Inferior parietal cortex (tissue), 1 donor: ENCODE data around the gene DYNLT3.
A peak's percentile ranks its signal among the peaks of the same experiment; 100 is the strongest.

Experiments
- DNase-seq: peaks from one replicate; pipeline ENCODE4 v3.0.0-alpha.2; 2016; ENCODE audit errors: extremely low spot score

DYNLT3 gene, protein sequence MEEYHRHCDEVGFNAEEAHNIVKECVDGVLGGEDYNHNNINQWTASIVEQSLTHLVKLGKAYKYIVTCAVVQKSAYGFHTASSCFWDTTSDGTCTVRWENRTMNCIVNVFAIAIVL

DNA sequence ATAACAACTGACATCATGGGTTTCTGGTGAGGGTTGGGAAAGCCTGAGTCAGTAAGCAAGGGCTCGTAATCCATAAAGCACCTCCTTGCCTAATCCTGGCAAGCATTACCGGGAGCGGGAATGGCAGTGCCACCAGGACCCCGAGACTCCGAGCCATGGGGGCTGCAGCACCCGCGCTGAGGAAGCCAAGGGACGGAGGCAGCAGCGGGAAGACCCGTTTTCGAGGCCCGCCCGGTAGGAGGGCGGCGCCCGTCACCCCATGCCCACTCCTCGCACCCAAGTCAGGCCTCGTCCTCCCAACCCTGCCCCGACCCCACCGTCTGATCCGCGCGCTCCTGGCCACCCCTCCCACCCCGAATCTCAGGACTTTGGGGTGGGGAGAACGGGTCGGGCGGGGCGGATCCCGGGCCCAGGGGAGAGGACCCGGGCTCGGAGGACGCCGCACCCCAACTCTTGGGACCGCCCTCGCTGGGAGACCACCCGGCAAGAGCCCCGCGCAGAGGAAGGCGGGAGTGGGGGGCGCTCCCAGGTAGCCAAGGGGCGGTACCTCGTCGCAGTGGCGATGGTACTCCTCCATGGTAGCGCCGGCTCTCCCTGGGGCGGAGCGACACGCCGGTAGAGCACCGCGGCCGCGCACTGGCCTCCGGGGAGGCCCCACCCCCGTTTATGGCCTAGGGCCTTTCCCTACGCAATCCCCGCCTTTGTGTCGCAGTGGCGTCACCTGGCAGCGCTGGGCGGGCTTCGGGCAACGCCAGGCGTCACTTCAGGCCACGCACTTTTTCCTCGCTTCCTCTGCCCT lies at the start of gene DYNLT3:
Gene DYNLT3 (minus strand): TSS at position 638 of the 799 bp plus-strand sequence. CDS start 61 bp downstream, at position 577.
- peak; percentile 38 for DNase-seq

DNA sequence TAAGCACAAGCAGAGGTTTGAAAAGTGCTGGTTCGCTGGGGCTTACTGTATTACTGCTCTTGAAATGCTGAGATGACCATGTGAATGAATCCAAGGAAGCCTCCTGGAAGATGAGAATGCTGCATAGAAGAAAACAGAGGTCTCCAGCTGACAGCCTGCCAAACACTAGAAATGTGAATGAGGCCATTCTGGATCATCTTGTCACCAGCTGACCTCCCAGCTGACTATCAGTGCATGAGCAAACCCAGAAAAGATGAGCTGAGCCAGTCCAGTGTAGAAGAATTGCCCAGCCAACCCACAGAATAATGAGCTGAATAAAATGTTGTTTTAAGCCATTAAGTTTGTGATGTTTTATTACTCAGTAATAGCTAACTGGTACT lies 49.1 kb upstream of the DYNLT3 start:
- DNase-seq = no peak

DNA sequence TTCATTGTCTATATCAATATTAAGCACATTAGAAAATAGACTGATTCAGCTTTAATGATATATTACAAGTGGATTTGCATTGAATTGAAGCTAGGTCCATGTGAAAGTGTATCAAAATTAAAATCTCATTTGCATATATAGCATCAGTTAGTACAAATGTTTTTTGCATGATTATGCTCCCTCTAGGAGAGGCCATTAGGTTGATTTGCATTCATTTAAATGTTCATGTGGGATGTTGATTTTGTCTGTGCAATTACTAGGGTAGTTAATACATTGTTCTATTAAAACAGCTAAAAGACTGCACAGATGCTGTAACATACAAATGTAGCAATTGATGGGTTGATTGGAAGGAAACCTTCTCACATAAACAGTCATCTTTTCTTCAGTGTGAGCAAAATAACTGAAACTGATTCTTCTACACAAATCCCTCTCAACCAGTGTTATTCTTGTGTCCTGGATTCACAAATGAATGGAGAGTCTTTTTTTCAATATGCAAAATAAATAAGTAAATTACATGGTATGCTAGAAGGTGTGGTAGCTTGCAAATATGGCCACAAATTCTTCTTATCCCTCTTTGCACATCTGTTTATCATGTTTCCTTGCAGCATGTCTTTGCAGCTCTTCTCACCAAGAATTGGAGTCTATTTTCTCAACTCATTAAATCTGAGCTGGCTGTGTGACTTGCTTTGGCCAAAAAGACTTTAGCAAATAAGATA lies 48.6 kb upstream of the DYNLT3 start:
- DNase-seq = no peak

DNA sequence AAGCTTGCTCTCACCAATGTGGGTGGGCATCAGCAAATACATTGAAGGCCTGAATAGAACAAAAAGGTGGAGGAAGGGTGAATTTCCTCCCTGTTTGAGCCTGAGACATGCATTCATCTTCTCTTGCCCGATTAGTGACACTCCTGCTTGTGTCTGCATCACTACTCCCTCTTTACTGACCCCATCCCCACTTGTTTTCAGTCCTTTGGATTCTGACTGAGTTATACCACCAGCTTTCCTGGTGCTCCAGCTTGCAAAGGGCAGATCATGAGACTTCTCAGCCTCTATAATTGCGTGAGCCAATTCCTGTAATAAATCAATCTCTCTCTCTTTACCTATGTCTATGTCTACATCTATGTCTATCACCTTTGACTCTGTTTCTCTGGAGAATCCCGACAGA lies 47.4 kb upstream of the DYNLT3 start:
- no peak for DNase-seq

DNA sequence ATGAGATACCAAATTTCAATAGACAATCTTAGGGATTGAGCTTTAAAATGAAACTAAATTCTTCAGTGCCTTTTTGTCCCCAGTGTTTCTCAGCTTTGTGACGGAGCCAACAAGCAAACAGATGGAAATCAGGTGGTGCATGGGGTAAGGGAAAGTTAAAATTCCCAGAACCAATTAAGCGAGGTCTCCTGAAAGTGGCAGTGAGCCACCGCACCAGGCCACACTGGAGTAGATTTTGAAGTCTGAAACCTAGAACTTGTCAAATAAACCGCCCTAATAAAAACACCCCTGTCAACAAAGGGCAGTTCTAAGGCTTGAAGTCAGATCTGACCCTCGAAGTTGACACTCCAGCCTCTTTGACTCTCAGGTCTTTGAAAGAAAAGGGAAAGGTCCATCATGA lies 40.6 kb upstream of the DYNLT3 start:
- DNase-seq = no peak

DNA sequence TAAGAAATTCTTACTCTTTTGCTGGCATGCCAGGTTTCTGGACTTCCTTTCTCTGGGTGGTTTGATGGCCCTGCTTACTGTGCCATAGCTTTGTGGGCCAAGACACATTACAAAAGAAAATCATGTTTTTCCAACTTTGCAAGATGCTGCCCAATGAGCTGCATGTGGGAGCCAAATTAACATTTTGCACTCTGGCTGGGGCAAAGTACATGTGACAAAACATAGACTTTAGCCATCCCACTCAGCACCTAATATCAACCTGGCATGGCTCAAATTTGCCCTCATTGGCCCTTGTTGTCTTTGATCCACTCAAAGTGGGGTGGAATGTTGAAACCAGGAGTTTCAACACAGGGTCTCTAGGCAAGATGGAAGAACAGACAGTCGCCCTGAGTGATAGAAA lies 40.0 kb upstream of the DYNLT3 start:
- DNase-seq = no peak

DNA sequence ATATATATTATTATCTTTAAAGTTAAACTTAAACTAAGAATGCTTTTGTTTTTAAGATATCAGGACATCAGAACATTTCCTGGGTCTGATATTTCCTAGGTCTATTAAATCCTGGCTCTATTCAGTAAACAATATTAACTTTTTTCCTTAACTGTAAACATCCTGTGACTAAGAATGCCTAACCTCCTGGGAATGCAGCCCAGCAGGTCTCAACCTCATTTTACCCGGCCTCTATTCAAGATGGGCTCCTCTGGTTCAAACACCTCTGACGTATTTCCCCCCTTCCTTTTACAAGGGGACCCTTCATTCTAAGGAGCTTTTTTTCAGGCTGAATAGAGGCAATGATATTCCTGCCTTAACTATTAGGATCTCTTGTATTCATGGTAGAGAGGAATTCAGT lies 35.8 kb upstream of the DYNLT3 start:
- no peak for DNase-seq

DNA sequence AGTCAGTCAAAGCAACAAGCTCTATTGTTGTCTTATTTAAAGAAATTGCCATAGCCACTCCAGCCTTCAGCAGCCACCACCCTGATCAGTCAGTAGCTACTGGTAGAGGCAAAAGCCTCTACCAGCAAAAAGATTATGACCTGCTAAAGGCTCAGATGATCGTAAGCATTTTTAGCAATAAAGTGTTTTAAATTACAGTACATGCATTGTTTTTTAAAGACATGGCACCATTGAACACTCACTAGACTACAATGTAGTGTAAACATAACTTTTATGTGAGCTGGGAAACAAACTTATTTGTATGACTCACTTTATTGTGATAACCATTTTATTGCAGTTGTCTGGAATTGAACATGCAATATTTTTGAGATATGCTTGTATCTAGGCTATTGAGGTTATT lies 32.3 kb upstream of the DYNLT3 start:
- DNase-seq = no peak

DNA sequence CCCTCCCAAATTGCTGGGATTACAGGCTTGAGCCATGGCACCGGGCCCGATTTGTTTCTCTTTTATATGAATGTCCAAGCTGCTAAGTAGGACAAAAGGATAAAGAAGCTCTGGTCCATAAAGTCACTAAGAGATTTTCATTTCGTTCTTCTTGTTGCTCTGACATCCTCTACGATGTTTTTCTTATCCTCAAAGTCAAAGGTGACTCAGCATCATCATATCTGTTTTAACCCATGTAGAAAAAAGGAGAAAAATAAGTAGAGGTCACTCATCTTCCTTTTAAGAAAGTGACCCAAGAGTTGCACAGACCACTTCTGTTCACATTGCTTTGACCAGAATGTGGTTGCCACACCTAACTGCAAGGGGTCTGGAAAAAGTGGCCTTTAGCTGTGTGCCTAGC lies 29.3 kb upstream of the DYNLT3 start:
- DNase-seq = no peak

DNA sequence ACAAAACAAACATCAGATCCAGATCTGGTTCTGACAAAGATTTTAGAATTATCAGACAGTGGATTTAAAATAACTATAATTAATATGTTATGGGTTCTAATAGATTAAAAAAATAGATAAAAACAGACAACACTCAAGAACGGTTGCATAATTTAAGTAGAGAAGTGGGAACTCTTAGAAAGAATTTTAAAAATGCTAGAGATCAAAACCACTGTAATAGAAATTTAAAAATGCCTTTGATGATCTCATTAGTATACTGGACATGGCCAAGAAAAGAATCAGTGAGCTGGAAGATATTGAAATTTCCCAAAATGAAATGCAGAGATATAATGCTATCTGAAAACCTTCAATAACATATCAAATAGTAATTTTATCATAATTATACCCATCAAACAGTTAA lies 28.3 kb upstream of the DYNLT3 start:
- no peak for DNase-seq

DNA sequence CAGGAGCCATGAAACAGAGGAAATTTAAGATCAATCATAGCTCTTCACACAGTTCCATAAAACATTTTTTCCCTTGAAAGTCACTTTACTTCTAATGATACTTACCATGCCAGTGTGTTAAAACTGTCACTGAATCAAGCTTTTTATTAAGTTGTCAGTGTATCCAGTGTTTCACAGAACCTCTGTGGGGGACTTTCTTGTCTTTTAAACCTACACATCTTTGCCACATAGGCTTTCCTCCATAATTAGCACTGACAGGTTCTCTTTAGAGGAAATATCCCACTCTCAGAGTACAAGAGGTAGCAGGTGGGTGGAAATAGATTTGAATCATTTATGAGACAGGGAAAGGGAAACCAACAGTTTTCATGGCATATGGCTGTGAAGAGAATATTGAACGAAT lies 25.8 kb upstream of the DYNLT3 start:
- no peak for DNase-seq

DNA sequence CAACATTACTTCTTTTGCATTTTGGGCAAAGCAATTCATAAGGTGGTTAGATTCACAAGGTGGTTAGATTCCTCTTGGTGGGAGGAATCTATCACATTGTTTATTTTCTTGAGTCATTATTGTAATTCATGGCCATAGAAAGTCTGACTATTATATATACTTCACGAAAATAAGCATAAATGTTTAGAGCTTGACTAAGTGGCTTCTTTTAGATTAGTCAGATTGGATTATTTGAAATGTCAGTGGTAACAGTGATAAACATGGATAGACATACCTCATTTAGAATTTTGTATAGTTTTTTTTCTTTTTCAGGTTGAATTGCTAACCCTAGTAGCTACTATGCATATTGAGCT lies 24.9 kb upstream of the DYNLT3 start:
- no peak for DNase-seq

DNA sequence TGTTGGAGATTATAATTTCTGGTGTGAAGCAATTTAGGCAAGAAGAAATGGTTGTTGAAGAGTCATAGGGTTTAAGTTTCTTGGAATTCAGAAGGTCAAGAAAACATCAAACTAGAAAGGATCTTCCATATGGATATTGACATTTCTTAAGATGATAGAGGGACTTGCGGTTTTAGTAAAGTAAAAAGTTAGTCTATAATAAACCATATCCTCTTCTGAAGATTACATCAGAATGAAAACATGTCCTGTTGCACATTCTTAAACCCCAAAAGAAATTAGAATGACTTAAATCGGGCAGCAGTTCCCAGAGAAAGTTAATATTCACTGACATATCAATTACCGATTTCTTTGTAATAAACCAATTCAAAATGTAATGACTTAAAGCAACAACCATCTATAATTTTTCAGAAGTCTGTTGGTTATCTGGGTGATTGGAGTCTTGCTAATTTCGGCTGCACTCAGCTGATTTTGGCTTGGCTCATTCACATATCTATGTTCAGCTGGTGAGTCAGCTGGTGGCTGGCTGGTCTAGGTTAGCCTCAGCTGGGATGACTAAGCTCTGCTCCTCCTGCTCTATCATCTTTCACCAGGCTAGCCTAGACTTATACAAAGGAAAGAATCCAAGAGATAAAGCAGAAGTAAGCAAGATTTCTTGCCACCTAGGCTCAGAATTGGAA lies 24.4 kb upstream of the DYNLT3 start:
- peak; percentile 10 for DNase-seq

DNA sequence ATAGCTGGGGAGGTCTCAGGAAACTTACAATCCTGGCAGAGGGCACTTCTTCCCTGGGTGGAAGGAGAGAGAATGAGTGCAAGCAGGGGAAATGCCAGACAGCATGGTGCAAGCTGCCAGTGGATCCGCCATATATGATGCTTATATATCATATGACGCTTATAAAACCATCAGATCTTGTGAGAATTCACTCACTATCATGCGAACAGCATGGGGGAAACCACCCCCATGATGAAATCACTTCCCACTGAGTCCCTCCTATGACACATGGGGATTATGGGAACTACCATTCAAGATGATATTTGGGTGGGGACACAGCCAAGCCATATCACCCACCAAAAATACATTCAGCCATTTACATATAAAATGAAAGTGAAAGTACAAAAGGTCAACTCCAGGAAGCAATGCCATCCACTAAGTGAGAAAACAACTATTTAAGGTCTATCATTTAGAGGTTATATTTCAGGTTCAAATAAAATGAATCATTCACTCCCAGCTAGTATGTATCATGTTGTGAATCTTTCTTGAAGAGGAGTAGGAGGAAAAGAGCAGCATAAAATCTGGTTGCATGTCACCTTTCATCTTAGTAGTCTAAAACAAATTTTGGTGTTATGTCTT lies 20.3 kb upstream of the DYNLT3 start:
- DNase-seq = no peak

DNA sequence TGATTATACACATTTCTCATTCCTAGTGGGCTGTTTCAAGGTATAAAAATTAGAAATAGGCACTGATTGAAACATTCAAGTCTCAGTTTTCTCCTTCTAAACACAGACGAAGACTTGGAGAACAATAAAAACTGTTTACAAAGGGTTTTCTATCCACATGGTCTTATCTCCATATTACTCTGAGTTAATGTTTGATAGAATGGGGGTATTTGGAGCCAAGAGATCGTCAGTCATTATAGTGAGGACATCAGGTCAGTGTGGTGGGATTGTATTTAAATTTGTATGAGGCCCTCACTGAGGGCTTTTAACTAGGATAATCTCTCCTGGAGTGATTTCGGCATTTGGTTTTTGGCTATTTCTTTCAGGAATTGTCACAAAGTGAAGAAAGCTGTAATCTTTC lies 16.4 kb upstream of the DYNLT3 start:
- no peak for DNase-seq

DNA sequence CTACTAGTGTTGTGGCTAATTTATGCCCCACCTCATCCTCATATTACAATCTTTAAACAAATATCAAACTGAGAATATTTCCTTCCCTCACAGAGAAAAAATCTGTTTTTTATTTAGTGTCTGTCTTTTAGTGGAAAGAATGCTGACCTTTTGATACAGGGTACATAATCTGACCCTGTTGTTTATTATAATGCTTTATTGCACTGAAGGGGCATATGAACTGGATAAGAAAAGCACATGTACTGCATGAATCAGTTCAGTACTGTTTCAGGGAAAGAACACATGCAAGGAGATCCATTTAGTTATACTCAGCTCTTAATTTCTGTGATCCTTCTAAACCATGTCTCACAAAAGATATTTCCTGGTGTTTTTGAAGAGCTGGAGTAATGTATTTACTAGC lies 15.5 kb upstream of the DYNLT3 start:
- DNase-seq = no peak

DNA sequence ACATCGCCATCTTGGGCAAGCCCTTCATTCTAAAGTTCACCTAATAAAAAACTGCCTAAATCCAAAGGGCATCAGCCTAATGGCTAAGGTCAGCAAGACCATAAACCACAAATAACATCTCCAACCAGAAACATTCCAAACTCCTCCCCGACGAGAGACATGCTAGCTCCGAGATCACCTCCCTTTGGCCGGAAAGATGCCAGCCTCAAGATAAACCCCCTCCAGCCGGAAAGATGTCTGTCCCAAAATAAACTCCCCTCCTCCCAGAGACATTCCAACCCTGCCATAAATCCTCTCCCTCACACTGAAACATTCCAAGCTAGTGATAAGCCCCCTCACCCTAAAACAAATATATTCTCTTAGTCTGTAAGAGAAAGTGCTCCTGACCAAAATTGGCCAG lies 13.3 kb upstream of the DYNLT3 start:
- DNase-seq = no peak

DNA sequence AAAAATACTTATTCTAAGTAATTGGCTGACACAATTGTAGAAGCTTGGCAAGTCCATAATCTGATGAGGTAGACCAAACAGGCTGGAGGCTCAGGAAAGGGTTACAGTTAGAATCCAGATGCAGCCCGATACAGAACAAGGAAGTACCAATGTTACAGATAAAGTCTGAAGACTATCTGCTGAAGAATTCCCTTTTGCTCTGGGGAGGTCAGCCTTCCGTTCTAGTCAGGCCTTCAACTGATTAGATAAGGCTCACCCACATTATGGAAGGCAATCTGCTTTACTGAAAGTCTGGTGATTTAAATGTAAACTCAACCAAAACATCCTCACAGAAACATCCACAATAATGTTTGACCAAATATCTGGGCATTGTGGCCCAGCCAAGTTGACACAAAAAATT lies 7.4 kb upstream of the DYNLT3 start:
- no peak for DNase-seq

DNA sequence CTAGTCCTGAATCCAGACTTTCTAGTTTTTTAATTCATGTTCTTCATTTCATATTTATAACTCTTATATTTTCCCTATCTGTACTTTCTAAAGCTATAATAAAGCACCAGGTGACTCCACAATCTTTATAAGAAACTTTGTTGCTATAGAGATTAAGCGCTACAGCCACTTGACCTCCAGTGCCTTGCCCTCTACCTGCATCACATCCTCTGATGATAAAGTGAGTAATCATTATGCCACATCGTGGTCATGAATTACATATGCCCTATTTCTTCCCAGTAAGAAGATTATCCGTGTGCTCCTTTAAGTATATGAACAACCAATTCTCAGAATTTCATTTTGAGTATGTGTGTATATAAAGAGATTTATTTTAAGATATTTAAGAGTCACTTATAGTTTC lies 6.8 kb upstream of the DYNLT3 start:
- no peak for DNase-seq

DNA sequence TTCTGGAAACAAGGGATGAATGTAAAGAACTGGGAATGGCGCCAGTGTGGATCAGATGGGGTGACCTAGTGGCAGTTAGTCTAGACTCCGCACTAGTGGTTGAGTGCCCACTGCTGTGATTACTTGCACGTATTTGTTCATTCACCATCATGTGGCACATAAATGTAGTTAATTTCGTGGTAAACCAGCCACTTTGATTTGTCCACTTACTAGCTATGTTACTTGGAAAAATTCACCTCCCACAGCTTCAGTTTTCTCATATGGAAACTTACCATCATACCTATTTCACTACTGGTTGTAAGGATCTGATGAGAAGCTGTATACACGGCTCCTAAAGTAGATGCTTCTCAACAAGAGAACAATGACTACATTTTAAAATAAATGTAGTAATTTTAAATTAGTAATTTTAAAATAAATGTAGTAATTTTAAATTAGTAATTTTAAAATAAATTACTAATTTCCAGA lies 394 bp upstream of the DYNLT3 start:
- no peak for DNase-seq

DNA sequence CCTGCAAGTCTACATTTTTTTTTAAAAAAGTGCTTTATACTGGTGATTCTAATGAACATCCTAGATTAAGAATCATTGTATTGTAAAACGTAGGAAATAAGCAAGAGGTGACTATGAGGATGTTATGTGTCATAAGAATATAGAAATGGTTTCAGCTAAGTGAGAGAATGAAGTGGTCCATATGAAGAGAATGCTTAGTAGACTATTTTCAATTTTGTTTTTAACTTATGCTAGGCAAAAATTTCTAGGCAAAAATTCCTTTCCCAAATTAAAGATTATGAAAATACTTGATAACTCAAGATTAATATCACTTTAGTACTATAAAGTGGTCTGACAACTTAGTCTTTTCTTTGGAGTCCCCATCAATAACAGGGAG lies 825 bp downstream of the DYNLT3 start:
- DNase-seq = no peak

DNA sequence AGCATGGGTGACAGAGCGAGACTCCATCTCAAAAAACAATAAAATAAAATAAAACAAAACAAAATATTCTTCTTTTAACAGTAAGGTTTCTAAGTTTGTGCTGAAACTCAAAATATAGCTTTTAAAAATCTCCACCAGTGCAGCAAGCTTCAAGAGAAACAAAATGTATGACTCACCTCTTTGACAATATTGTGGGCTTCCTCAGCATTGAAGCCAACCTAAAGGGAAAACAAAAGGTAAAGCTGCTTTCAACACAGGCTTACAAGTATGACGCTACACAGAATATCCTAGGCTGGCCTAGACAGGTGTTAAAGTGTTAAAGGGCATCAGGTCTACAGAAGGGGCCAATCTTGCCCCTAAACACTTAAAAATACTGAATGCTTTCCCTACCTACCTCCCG lies 1.2 kb downstream of the DYNLT3 start:
- no peak for DNase-seq
